Smooth muscle cell (in vitro differentiated cells): ENCODE measurements around the gene TANGO6. TPM values are rescaled to one million over a fixed set of nuclear protein-coding genes. Genes with fewer than 3 reads are reported as not detected.

Source experiments
- DNase-seq: peaks from one replicate; lab custom pipeline; 2025; ENCODE audit not compliant: unreplicated experiment; lab: John Stamatoyannopoulos, UW
- H2AFZ ChIP-seq: fragments of 200-600 bp; sonication (generic); 2 replicates; pipeline ENCODE4 v1.6.0; 2016; ENCODE audit warnings: antibody characterized with exemption, low read depth, mild to moderate bottlenecking
- H3F3A ChIP-seq: fragments of 200-600 bp; sonication (generic); 2 replicates; pipeline ENCODE4 v1.6.0; 2017; ENCODE audit warnings: antibody characterized with exemption, low read depth
- H3K27ac ChIP-seq: fragments of 200-600 bp; sonication (generic); 2 replicates; pipeline ENCODE4 v1.5.1; 2016; ENCODE audit warnings: low read depth, mild to moderate bottlenecking
- H3K27me3 ChIP-seq: fragments of 200-600 bp; sonication (generic); 2 replicates; pipeline ENCODE4 v1.6.1; 2016; ENCODE audit warnings: low read depth, mild to moderate bottlenecking
- H3K36me3 ChIP-seq: fragments of 200-600 bp; sonication (generic); 2 replicates; pipeline ENCODE4 v1.5.1; 2016; ENCODE audit warnings: low read depth
- H3K4me1 ChIP-seq: fragments of 200-600 bp; sonication (generic); 2 replicates; pipeline ENCODE4 v1.5.1; 2016; ENCODE audit warnings: low read depth
- H3K4me2 ChIP-seq: fragments of 200-600 bp; sonication (generic); 2 replicates; pipeline ENCODE4 v1.6.0; 2016; ENCODE audit warnings: mild to moderate bottlenecking
- H3K4me3 ChIP-seq: fragments of 200-600 bp; sonication (generic); 2 replicates; pipeline ENCODE4 v1.5.1; 2016; ENCODE audit warnings: mild to moderate bottlenecking
- H3K79me2 ChIP-seq: fragments of 200-600 bp; sonication (generic); 2 replicates; pipeline ENCODE4 v1.6.0; 2016; ENCODE audit warnings: low read depth, mild to moderate bottlenecking
- H3K9ac ChIP-seq: fragments of 200-600 bp; sonication (generic); 2 replicates; pipeline ENCODE4 v1.6.0; 2016; ENCODE audit warnings: low read depth
- H3K9me3 ChIP-seq: fragments of 200-600 bp; sonication (generic); replicated peaks from 2 replicates; pipeline ENCODE4 v1.5.1; 2016; ENCODE audit warnings: low read depth
- H4K20me1 ChIP-seq: fragments of 200-600 bp; sonication (generic); 2 replicates; pipeline ENCODE4 v1.6.0; 2016; ENCODE audit warnings: low read depth
- WGBS: methylation state at CpG from one replicate; pipeline ENCODE4 v1.1.7; 2016; ENCODE audit warnings: low lambda C conversion rate; 5-methylcytosine and 5-hydroxymethylcytosine counted together
- polyA plus RNA-seq: library from polyadenylated mRNA; unstranded; fragments of >200 nt; fragmentation: Nextera tagmentation; extraction: Ambion mirVana; gene quantifications from 2 replicates; pipeline ENCODE4 v1.2.1, GENCODE V29; 2016
- total RNA-seq: library from RNA; depleted of rRNA; stranded (reverse); fragments of >200 nt; gene quantifications from 2 replicates; pipeline ENCODE4 v1.2.3, GENCODE V29; 2014
- TF ChIP-seq, protein P1 (sequence below): fragments of 200-600 bp; sonication (generic); IDR thresholded peaks from 2 replicates; pipeline ENCODE4 v1.5.1; 2017; ENCODE audit warnings: borderline replicate concordance, mild to moderate bottlenecking, antibody characterized with exemption; ENCODE audit not compliant: insufficient read depth, poor library complexity, severe bottlenecking

Gene TANGO6
- total and polyA plus RNA-seq, 2 experiments from 2014 or later = 4.5 to 5.2 TPM

DNA sequence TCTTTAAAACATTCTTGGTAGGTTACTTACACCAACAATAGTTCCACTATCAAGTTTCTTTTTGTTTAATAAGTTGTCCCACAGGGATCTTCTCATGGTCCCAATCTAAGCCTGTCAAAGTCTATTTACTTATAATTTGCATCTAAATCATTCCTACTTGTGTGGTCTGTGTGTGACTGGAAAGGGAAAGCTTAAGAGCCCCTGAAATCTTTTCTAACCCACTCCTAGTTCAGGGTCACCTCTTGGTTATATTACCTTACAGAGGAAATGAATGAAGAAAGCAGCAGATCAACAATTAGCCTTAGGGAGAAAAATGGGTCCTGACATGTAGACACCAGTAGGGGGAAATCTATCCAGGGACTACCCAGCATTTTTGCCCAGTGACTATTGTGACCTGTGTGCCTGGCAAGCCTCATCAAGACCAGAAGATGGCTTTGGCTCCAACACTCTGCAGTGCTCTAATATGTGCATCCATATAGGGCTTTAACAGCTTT lies 151.7 kb downstream of the TANGO6 start:
- peak overlapping the region; percentile 32 for H3K27ac ChIP-seq
- TF ChIP-seq, protein P1, sequence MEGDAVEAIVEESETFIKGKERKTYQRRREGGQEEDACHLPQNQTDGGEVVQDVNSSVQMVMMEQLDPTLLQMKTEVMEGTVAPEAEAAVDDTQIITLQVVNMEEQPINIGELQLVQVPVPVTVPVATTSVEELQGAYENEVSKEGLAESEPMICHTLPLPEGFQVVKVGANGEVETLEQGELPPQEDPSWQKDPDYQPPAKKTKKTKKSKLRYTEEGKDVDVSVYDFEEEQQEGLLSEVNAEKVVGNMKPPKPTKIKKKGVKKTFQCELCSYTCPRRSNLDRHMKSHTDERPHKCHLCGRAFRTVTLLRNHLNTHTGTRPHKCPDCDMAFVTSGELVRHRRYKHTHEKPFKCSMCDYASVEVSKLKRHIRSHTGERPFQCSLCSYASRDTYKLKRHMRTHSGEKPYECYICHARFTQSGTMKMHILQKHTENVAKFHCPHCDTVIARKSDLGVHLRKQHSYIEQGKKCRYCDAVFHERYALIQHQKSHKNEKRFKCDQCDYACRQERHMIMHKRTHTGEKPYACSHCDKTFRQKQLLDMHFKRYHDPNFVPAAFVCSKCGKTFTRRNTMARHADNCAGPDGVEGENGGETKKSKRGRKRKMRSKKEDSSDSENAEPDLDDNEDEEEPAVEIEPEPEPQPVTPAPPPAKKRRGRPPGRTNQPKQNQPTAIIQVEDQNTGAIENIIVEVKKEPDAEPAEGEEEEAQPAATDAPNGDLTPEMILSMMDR = peak; percentile 24
- no peaks in the 10 kb centered on the region for H3K27me3 ChIP-seq
- H3K9me3 ChIP-seq = no peaks in the 10 kb centered on the region
- H2AFZ ChIP-seq = no peak overlapping the region
- H3K9ac ChIP-seq = no peak overlapping the region
- DNase-seq = no peak
- H3K4me1 ChIP-seq = no peaks in the 10 kb centered on the region
- no peak overlapping the region for H3K4me2 ChIP-seq
- H3K79me2 ChIP-seq = no peaks in the 10 kb centered on the region
- no peak overlapping the region for H3K4me3 ChIP-seq
- no peaks in the 10 kb centered on the region for H4K20me1 ChIP-seq
- H3K36me3 ChIP-seq = no peaks in the 10 kb centered on the region
- H3F3A ChIP-seq = no peaks in the 10 kb centered on the region

DNA sequence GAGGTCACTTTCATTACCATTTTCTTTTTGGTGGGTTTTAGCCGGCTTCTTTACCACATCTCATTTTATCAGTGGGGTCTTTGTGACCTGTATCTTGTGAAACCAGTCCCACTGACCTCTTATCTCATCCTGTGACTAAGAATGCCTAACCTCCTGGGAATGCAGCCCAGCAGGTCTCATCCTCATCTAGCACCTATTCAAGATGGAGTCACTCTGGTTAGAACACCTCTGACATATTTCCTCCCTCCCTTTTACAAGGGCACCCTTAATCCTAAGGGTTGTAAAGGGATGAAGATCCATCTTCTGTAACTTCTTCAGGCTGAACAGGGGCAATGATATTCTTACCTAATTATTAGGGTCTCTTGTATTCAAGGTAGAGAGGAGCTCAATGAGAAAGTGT lies 154.2 kb downstream of the TANGO6 start:
- TF ChIP-seq, protein P1 = no peak
- H3K9ac ChIP-seq = no peak overlapping the region
- H3K4me3 ChIP-seq = no peak overlapping the region
- H3F3A ChIP-seq = no peaks in the 10 kb centered on the region
- WGBS = 75% methylated on average over 1 of the region's 1 CpG
- no peaks in the 10 kb centered on the region for H3K27me3 ChIP-seq
- no peaks in the 10 kb centered on the region for H3K9me3 ChIP-seq
- H3K27ac ChIP-seq = no peak overlapping the region
- no peak overlapping the region for H2AFZ ChIP-seq
- no peak overlapping the region for H3K4me2 ChIP-seq
- no peak for DNase-seq
- no peaks in the 10 kb centered on the region for H3K79me2 ChIP-seq
- H3K36me3 ChIP-seq = no peaks in the 10 kb centered on the region
- no peaks in the 10 kb centered on the region for H4K20me1 ChIP-seq
- no peaks in the 10 kb centered on the region for H3K4me1 ChIP-seq

DNA sequence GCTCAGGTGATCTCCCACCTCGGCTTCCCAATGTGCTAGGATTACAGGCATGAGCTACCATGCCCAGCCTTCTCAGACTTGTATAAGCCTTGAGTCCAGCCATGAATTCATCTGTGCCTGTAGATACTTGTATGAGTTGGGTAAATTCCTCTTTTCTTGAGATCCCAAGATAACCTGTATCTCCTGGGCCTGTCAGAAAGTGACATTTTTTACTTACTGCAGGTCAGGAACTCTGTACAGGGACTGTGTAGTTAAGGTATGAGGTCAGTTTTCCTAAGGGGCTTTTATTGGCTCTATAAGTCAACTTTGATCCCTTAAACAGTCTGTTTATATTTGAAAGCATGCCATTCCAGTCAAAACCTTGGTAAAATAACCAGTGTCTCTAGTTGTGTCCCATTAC lies 155.8 kb downstream of the TANGO6 start:
- no peaks in the 10 kb centered on the region for H4K20me1 ChIP-seq
- TF ChIP-seq, protein P1 = no peak
- no peak for DNase-seq
- no peaks in the 10 kb centered on the region for H3F3A ChIP-seq
- no peaks in the 10 kb centered on the region for H3K9me3 ChIP-seq
- no peaks in the 10 kb centered on the region for H3K79me2 ChIP-seq
- no peaks in the 10 kb centered on the region for H3K27me3 ChIP-seq
- H3K9ac ChIP-seq = no peak overlapping the region
- H3K4me2 ChIP-seq = no peak overlapping the region
- no peaks in the 10 kb centered on the region for H3K36me3 ChIP-seq
- no peaks in the 10 kb centered on the region for H3K4me1 ChIP-seq
- no peak overlapping the region for H2AFZ ChIP-seq
- WGBS = 86% methylated on average over 1 of the region's 1 CpG
- no peak overlapping the region for H3K27ac ChIP-seq
- H3K4me3 ChIP-seq = no peak overlapping the region

DNA sequence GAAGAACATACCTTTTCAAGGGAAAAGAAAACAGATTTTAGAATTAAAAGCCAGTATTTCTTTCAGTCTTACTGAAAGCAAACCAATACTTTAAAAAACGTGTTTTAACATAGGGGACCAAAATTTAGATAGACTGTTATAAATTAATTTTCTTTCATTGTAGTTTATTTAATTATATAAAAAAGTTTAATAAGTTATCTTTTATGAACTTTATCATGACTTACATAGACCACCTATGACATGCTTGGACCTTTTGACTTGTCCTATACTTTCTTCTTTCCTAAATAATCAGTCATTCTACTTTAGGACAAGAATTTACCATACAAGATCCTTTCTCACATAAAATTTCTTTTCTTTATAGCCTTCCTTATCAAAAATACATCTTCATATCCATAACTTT lies 160.2 kb downstream of the TANGO6 start:
- no peak for DNase-seq
- H3K79me2 ChIP-seq = no peaks in the 10 kb centered on the region
- no peak overlapping the region for H3K27ac ChIP-seq
- no peak overlapping the region for H2AFZ ChIP-seq
- H4K20me1 ChIP-seq = no peaks in the 10 kb centered on the region
- no peaks in the 10 kb centered on the region for H3K27me3 ChIP-seq
- H3K9ac ChIP-seq = no peak overlapping the region
- no peaks in the 10 kb centered on the region for H3K36me3 ChIP-seq
- TF ChIP-seq, protein P1 = no peak
- H3F3A ChIP-seq = no peaks in the 10 kb centered on the region
- H3K4me2 ChIP-seq = no peak overlapping the region
- 33% methylated on average over 1 of the region's 1 CpG for WGBS
- no peak overlapping the region for H3K4me3 ChIP-seq
- no peaks in the 10 kb centered on the region for H3K9me3 ChIP-seq
- H3K4me1 ChIP-seq = no peaks in the 10 kb centered on the region
